ENCODE results near the gene WDR48. TPM values are rescaled to one million over a fixed set of nuclear protein-coding genes. Genes with fewer than 3 reads are reported as not detected.

WDR48 gene
- polyA plus RNA-seq, 1 donor: 37.3 TPM

DNA sequence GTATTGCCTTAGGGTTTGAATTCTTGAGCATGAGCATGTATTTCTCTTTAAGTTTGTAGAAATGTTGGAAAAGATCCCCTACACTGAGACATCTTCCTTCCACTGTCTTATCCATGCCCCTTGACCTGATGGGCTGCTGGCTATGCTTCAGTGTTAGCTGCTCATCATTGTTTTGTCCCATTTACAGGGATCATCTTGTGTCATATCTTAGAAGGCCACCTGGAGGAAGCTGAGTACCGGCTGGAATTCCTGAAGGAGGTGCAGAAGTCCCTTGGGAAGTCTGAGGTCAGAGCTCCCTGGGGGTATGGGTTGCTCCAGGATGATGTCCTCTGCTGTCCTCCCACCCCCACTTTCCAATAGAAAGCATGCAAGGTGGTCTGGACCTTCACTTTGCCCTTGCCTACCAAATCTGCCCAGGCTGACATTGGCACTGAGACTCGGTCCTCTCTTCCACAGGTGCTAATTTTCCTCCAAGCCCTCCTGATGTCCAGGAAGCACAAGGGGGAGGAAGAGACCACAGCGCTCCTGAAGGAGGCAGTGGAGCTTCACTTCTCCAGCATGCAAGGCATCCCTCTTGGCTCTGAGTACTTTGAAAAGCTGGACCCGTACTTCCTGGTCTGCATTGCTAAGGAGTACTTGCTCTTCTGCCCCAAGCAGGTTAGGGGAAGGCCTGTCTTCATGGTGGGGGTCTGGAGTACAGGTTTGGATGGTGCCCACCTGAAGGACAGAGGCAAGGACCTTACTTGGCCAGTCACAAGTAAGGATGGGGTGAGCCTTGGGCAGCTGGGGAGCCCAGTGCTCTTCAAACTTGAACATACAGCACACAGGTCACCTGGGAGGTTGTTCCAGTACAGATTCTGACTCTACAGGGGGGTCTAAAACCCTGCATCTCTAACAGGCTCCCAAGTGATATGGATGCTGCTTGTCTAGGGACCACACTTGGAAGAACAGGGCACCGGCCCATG lies 73.3 kb downstream of the WDR48 start:
- no peak for DNase-seq

- no peak for DNase-seq
These were observed 74.2 kb downstream of the WDR48 start for GRCh38 chr3:39125841-39126500.

DNA sequence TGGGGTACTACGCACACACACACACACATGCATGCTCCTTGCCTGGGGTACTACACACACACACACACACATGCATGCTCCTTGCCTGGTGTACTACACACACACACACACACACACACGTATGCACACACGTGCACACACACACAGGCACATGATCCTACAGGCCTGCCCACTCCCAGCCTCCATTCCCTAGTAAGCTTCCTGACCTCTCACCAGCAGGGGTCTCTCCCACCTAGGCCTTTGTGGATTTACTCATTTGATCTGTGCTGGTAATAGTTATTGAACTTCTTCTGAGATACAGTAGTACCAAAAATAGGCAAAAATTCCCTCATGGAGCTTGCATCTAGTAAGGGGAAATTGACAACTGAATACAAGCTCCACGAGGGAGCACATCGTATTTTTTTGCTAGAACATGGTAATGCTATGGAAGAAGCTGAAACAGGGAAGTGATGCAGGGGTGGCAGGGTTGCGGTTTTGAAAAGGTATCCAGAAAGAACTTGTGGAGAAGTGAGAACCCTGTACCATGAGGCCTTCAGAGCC lies 74.8 kb downstream of the WDR48 start:
- DNase-seq: no peak

DNA sequence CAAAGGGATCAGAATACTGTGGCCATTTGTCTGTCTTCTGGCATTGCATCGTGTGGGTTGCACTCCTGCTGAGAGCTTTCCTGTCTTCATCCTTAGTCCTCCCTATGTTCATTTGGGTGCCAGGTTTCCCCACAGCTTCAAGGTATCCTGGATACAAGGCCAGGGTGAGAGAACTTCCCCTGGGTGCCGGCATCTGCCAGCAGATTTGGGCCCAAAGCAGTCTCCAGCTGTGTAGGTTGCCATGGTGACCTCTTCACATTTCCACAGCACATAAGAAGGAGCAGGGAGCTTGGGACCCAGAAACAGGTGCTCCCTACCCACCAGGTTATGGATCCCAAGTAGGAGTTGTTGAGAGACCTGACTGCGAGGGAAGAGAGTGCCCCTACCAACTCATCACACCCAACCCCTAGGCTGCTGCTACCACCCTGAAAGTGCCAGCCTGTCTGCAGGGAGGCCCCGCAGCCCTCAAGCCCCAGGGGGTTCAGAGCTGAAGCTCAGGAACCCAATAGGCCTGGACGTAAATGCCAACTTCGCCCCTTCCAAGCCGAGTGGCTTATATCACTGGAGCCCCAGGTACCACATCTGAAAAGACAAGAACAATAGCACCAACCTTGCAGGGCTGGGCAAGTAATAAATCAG lies 75.6 kb downstream of the WDR48 start:
- DNase-seq: no peak

DNA sequence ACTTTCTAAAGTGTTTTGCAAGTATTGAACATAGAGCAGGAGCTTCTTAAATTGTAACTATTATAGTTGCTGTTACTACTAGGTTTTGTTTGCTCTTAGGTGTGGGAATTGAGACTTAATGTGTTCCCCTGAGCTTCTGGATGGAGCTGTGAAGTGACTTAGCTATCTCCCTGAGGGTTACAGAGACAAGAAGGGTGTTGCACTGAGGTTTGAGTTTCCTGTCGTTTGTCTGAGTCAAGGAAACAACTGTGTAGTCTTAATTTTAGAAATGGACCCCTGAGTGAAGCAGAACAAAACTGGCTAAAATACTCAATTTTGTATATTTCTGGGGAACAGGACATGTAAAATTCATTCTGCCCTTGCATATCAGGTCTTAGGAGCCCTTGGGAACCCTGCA lies 76.1 kb downstream of the WDR48 start:
- no peak for DNase-seq

DNA sequence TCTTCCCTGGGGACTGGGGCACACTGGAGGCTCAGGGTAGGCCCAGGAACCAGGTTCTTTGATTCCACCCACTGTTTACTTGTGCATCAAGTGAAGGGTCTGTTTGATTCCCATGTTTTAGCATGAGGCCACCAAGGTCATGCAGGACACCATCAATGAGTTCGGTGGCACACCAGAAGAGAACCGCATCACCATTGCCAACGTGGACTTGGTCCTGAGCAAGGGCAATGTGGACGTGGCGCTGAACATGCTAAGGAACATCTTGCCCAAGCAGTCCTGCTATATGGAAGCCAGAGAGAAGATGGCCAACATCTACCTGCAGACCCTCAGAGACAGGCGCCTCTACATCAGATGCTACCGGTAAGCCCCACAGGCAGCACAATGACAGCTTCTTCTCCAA lies 77.1 kb downstream of the WDR48 start:
- DNase-seq: no peak

DNA sequence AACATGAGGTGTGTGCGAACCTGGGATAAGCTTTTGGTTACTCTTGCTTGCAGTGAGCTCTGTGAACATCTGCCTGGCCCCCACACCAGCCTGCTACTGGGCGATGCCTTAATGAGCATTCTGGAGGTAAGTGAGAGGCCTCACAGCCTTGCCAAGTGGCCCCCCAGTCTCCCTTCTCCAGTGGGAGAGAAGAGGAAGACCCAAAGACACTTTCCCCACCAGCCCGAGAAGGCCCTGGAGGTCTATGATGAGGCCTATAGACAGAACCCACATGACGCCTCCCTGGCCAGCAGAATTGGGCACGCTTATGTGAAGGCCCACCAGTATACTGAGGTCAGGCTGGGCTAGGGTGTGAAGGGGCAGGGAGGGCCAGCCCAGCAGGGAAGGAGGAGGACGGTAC lies 78.2 kb downstream of the WDR48 start:
- no peak for DNase-seq

DNA sequence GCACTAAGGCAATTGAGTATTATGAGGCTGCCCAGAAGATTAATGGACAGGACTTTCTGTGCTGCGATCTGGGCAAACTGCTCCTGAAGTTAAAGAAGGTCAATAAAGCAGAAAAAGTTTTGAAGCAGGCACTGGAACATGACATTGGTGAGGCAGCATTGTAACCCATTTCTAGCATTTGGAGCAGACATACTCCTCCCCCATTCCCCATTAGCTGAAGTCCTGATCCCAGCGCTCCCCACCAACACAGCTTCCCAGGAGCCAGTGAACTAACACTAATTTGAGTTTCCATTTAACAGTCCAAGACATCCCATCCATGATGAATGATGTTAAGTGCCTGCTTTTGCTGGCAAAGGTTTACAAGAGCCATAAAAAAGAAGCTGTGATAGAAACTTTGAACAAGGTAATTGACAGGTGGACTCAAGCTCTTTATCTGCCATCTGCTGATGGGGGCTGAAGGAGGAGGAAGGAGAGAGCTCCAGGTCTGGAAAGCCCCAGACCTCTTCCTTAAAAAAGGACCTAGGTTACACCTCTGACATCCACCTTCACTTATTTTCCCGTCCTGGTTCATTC lies 79.0 kb downstream of the WDR48 start:
- no peak for DNase-seq

DNA sequence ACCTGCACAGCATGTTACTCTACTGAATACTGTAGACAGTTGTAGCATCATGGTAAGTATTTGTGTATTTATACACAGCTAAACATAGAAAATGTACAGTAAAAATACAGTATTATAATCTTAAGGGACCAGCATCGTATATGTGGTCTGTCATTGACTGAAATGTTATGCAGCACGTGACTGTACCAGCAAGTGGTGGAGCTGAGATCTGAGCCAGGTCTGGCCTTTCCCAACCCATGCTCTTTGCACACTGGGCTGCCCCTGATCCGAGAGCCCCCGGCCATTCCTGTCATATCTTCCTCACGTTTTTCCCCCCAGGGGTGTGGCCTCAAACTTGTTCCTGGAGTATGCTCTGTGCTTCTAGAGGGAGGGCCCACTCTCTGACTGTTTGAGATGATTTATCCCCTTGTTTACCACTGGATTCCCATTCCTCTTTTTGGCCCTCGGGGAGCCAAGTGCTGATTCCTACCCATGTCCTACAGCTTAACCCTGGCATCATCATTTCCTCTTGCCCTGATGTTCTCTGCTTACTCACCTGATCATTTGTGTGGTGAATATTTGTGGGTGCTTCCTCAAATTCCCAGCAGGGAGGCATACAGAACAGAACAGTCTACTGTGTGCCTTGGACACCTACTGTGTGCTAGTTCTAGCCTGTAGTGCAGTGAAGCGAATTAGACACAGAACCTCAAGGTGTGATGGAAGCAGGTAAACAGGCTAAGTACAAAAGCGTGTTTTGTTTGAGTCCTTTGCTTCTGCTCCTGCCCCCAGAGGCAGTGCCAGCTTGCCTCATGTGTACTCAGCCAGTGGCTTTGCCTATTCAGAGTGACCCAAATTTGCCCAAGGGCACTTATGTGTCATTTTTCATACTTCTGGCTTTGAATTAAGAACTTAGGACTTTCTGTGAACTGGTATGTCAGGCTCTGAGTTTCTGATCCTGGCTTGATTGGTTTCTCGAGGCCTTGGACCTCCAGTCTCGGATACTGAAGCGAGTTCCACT lies 80.6 kb downstream of the WDR48 start:
- DNase-seq: no peak

DNA sequence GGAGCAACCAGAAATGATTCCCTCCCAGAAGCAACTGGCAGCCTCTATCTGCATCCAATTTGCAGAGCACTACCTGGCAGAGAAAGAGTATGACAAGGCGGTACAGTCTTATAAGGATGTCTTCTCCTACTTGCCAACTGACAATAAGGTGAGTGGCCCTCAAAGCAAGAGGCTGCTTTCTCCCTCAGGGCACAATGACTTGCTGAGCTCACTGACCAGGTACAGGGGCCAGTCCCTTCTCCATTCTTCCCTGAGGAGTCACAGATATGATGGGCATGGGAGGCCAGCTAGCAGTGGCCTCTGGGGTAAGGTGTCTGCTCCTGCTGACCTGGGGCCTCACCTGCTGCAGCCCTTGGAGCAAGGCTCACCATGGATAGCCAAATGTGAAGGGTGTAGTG lies 81.3 kb downstream of the WDR48 start:
- no peak for DNase-seq

DNA sequence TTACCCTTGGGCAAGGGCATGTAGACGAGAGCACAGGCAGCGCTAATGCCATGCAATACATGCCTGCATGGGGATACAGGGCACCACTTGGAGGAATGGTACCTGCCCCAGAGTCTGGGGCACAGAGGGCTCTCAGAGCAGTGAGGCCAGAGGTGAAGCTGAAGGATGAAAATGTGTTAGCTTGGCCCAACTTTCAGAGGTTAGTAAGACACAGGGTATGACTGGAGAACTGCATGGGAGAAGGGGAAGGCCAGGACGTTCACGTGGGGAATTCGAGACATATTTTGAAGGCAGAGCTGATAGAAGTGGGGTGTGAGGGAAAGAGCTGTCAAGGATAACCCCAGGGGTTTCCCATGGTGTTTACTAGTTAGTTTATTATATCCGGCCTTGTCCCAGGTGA lies 82.0 kb downstream of the WDR48 start:
- no peak for DNase-seq

GRCh38 chr3:39134305-39134704 lies 82.5 kb downstream of the WDR48 start:
- no peak for DNase-seq

DNA sequence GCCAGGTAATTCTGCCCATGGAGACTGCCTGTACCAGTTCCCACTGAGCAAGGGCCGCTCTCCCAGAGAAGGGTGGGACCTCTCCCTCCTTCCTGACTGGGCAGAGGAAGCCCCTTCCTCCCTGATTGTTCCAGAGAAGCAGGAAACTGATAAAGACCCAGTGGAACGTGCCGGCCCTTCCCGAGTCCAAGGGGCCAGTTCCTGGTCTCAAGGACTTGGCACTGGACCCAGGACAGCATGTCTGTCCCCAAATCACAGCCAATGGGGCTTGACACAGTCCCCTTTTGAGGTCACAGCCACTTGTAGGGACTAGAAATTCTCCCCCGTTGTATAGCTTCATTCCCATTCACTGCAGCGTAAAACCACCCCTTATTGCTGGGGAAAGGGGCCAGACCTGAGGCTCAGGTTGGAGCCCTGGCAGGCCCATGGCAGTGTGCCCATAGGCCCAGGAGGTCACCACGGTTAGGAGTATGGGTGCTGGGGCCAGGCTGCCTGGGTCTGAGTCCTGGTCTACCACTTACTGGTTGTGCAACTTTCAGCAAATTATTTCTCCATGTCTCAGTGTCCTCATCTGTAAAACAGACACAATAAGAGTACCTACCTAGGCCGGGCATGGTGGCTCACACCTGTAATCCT lies 83.5 kb downstream of the WDR48 start:
- no peak for DNase-seq

- no peak for DNase-seq
These were observed 85.0 kb downstream of the WDR48 start for GRCh38 chr3:39136533-39137434.

DNA sequence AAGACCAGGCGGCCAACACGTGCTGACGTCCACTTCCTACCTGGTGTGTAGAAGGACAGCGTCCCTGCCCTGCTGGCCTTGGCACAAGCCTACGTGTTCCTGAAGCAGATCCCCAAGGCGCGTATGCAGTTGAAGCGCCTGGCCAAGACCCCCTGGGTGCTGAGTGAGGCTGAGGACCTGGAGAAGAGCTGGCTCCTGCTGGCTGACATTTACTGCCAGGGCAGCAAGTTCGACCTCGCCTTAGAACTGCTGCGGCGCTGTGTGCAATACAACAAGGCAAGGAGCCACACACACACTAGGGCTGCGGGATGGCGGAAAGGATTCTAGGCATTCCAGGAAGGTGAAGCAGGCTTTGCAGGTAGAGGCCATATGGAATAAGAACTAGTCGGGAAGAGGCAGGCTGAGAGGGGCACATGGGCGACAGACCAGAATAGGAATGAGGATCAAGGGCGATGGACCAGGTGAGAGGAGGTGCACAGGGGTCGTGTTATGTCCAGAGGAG lies 85.7 kb downstream of the WDR48 start:
- no peak for DNase-seq

GRCh38 chr3:39137991-39138803 lies 86.4 kb downstream of the WDR48 start:
- no peak for DNase-seq

GRCh38 chr3:39138804-39139415 lies 87.1 kb downstream of the WDR48 start:
- DNase-seq: peak; percentile 69

- no peak for DNase-seq
These were observed 87.6 kb downstream of the WDR48 start for GRCh38 chr3:39139442-39139841.

All from hindlimb muscle (tissue), 1 donor.